HG03066 (cell line): ENCODE measurements around the gene CPLANE1.
"Not testable (repeated sequence)": the region's sequence is repeated elsewhere in the genome, so short reads cannot be mapped to it uniquely, and the experiment has no call there.

Source experiments
- ATAC-seq: cut with Tn5 transposase; IDR thresholded peaks from one replicate; pipeline ENCODE4 v1.9.1; 2021; ENCODE audit warnings: low read depth; ENCODE audit not compliant: unreplicated experiment

CPLANE1 gene

GRCh38 chr5:37248970-37249814 lies at the start of gene CPLANE1:
TSS of gene CPLANE1 (minus strand) at chr5:37249376. CDS start at chr5:37247698, 1,678 bp downstream.
- ATAC-seq, result peak; percentile 77

- not testable (repeated sequence) for ATAC-seq
Observed at GRCh38 chr5:37296313-37296712, 47.1 kb upstream of the CPLANE1 start.

GRCh38 chr5:37283214-37283820 lies 34.1 kb upstream of the CPLANE1 start:
- ATAC-seq, result no peak

GRCh38 chr5:37275511-37275910 lies 26.3 kb upstream of the CPLANE1 start:
- no peak for ATAC-seq

GRCh38 chr5:37272511-37272910 lies 23.3 kb upstream of the CPLANE1 start:
- no peak for ATAC-seq

GRCh38 chr5:37268100-37268499 lies 18.9 kb upstream of the CPLANE1 start:
- not testable (repeated sequence) for ATAC-seq

GRCh38 chr5:37255774-37256358 lies 6.7 kb upstream of the CPLANE1 start:
- no peak for ATAC-seq

GRCh38 chr5:37254581-37254980 lies 5.4 kb upstream of the CPLANE1 start:
- no peak for ATAC-seq

- ATAC-seq, result no peak
Observed at GRCh38 chr5:37251665-37252064, 2.5 kb upstream of the CPLANE1 start.

GRCh38 chr5:37249815-37250164 lies 614 bp upstream of the CPLANE1 start:
- ATAC-seq, result no peak

GRCh38 chr5:37248421-37248969 lies 681 bp downstream of the CPLANE1 start:
- no peak for ATAC-seq

- no peak for ATAC-seq
Observed at GRCh38 chr5:37247496-37247895, 1.7 kb downstream of the CPLANE1 start.

- no peak for ATAC-seq
Observed at GRCh38 chr5:37247036-37247435, 2.1 kb downstream of the CPLANE1 start.

- ATAC-seq, result no peak
Observed at GRCh38 chr5:37234288-37234687, 14.9 kb downstream of the CPLANE1 start.

- no peak for ATAC-seq
Observed at GRCh38 chr5:37226377-37226776, 22.8 kb downstream of the CPLANE1 start.

GRCh38 chr5:37222181-37222580 lies 27.0 kb downstream of the CPLANE1 start:
- no peak for ATAC-seq

- not testable (repeated sequence) for ATAC-seq
Observed at GRCh38 chr5:37220426-37220825, 28.8 kb downstream of the CPLANE1 start.

- ATAC-seq, result not testable (repeated sequence)
Observed at GRCh38 chr5:37219384-37219783, 29.8 kb downstream of the CPLANE1 start.

- ATAC-seq, result no peak
Observed at GRCh38 chr5:37217976-37218375, 31.2 kb downstream of the CPLANE1 start.

GRCh38 chr5:37214550-37214949 lies 34.6 kb downstream of the CPLANE1 start:
- ATAC-seq, result no peak

- ATAC-seq, result no peak
Observed at GRCh38 chr5:37212096-37212495, 37.1 kb downstream of the CPLANE1 start.
